ENCODE results near the gene TM9SF1. TPM values are rescaled to one million over a fixed set of nuclear protein-coding genes. Genes with fewer than 3 reads are reported as not detected.

Gene TM9SF1
- total and polyA plus RNA-seq, 2 experiments from 2014 or later, result 12.6 to 27.5 TPM

DNA sequence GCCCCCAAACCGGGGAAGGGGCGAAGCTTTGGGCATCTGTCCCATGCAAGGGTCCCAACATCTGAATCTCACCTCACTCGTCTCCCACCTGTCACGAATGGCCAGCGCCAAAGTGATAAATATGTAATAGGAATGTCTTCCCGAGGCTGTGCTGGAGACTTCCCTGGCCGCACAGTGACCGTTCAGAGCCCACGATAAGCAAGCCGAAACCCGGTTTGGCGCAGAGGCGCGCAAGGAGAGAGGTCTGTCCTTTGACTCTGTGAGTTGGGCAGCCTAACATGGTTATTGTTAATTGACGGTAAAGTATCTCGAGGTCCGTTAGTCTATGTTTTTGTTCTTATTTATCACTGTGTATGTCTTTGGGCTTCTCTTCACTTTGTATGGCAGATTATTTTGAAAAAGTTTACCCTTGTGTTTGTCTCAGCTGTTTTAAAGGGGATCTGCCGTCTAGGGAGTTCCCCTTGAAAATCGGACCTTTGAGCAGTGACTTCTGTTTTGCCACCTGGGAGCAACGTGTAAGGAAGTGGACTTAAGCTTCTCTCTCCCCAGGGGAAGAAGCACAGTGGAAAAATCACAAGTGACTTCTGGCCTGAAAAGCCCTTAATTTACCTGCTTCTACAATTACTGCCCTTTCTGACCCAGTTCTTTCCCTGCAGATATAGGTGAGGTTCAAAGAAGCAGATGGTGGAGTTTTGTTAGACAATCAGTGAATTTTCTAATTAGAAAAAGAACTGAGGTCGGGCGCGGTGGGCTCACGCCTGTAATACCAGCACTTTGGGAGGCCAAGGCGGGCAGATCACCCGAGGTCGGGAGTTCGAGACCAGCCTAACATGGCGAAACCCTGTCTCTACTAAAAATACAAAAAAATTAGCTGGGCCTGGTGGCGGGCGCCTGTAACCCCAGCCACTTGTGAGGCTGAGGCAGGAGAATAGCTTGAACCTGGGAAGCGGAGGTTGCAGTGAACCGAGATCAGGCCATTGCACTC is 1.1 kb upstream of the TM9SF1 start:
- peak overlapping the region; percentile 90 for H3K4me2 ChIP-seq
- TF ChIP-seq ZNF331 (CRISPR knock-in tag; IDR thresholded peaks at IDR 0.05; ENCODE audit: low read depth), result no peak
- TF ChIP-seq, protein P1, sequence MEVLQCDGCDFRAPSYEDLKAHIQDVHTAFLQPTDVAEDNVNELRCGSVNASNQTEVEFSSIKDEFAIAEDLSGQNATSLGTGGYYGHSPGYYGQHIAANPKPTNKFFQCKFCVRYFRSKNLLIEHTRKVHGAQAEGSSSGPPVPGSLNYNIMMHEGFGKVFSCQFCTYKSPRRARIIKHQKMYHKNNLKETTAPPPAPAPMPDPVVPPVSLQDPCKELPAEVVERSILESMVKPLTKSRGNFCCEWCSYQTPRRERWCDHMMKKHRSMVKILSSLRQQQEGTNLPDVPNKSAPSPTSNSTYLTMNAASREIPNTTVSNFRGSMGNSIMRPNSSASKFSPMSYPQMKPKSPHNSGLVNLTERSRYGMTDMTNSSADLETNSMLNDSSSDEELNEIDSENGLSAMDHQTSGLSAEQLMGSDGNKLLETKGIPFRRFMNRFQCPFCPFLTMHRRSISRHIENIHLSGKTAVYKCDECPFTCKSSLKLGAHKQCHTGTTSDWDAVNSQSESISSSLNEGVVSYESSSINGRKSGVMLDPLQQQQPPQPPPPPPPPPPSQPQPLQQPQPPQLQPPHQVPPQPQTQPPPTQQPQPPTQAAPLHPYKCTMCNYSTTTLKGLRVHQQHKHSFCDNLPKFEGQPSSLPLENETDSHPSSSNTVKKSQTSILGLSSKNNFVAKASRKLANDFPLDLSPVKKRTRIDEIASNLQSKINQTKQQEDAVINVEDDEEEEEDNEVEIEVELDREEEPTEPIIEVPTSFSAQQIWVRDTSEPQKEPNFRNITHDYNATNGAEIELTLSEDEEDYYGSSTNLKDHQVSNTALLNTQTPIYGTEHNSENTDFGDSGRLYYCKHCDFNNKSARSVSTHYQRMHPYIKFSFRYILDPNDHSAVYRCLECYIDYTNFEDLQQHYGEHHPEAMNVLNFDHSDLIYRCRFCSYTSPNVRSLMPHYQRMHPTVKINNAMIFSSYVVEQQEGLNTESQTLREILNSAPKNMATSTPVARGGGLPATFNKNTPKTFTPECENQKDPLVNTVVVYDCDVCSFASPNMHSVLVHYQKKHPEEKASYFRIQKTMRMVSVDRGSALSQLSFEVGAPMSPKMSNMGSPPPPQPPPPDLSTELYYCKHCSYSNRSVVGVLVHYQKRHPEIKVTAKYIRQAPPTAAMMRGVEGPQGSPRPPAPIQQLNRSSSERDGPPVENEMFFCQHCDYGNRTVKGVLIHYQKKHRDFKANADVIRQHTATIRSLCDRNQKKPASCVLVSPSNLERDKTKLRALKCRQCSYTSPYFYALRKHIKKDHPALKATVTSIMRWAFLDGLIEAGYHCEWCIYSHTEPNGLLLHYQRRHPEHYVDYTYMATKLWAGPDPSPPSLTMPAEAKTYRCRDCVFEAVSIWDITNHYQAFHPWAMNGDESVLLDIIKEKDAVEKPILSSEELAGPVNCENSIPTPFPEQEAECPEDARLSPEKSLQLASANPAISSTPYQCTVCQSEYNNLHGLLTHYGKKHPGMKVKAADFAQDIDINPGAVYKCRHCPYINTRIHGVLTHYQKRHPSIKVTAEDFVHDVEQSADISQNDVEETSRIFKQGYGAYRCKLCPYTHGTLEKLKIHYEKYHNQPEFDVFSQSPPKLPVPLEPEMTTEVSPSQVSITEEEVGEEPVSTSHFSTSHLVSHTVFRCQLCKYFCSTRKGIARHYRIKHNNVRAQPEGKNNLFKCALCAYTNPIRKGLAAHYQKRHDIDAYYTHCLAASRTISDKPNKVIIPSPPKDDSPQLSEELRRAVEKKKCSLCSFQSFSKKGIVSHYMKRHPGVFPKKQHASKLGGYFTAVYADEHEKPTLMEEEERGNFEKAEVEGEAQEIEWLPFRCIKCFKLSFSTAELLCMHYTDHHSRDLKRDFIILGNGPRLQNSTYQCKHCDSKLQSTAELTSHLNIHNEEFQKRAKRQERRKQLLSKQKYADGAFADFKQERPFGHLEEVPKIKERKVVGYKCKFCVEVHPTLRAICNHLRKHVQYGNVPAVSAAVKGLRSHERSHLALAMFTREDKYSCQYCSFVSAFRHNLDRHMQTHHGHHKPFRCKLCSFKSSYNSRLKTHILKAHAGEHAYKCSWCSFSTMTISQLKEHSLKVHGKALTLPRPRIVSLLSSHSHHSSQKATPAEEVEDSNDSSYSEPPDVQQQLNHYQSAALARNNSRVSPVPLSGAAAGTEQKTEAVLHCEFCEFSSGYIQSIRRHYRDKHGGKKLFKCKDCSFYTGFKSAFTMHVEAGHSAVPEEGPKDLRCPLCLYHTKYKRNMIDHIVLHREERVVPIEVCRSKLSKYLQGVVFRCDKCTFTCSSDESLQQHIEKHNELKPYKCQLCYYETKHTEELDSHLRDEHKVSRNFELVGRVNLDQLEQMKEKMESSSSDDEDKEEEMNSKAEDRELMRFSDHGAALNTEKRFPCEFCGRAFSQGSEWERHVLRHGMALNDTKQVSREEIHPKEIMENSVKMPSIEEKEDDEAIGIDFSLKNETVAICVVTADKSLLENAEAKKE (CRISPR knock-in tag; IDR thresholded peaks at IDR 0.05), result no peak
- TF ChIP-seq EZH2phosphoT487 (IDR thresholded peaks at IDR 0.05; ENCODE audit: unreplicated experiment), result no peak
- TF ChIP-seq, protein P2, sequence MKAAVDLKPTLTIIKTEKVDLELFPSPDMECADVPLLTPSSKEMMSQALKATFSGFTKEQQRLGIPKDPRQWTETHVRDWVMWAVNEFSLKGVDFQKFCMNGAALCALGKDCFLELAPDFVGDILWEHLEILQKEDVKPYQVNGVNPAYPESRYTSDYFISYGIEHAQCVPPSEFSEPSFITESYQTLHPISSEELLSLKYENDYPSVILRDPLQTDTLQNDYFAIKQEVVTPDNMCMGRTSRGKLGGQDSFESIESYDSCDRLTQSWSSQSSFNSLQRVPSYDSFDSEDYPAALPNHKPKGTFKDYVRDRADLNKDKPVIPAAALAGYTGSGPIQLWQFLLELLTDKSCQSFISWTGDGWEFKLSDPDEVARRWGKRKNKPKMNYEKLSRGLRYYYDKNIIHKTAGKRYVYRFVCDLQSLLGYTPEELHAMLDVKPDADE (IDR thresholded peaks at IDR 0.05), result no peak
- TF ChIP-seq, protein P3, sequence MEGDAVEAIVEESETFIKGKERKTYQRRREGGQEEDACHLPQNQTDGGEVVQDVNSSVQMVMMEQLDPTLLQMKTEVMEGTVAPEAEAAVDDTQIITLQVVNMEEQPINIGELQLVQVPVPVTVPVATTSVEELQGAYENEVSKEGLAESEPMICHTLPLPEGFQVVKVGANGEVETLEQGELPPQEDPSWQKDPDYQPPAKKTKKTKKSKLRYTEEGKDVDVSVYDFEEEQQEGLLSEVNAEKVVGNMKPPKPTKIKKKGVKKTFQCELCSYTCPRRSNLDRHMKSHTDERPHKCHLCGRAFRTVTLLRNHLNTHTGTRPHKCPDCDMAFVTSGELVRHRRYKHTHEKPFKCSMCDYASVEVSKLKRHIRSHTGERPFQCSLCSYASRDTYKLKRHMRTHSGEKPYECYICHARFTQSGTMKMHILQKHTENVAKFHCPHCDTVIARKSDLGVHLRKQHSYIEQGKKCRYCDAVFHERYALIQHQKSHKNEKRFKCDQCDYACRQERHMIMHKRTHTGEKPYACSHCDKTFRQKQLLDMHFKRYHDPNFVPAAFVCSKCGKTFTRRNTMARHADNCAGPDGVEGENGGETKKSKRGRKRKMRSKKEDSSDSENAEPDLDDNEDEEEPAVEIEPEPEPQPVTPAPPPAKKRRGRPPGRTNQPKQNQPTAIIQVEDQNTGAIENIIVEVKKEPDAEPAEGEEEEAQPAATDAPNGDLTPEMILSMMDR (conservative IDR thresholded peaks at IDR 0.05; ENCODE audit: low read depth in 2 of 2), result no peak
- no peak for TF ChIP-seq ZNF114 (CRISPR knock-in tag; IDR thresholded peaks at IDR 0.05)
- TF ChIP-seq POLR2AphosphoS5 (IDR thresholded peaks at IDR 0.05; ENCODE audit: low read depth), result no peak
- no peak for TF ChIP-seq EZH2 (IDR thresholded peaks at IDR 0.05; ENCODE audit: low read depth, unreplicated experiment)
- TF ChIP-seq, protein P4, sequence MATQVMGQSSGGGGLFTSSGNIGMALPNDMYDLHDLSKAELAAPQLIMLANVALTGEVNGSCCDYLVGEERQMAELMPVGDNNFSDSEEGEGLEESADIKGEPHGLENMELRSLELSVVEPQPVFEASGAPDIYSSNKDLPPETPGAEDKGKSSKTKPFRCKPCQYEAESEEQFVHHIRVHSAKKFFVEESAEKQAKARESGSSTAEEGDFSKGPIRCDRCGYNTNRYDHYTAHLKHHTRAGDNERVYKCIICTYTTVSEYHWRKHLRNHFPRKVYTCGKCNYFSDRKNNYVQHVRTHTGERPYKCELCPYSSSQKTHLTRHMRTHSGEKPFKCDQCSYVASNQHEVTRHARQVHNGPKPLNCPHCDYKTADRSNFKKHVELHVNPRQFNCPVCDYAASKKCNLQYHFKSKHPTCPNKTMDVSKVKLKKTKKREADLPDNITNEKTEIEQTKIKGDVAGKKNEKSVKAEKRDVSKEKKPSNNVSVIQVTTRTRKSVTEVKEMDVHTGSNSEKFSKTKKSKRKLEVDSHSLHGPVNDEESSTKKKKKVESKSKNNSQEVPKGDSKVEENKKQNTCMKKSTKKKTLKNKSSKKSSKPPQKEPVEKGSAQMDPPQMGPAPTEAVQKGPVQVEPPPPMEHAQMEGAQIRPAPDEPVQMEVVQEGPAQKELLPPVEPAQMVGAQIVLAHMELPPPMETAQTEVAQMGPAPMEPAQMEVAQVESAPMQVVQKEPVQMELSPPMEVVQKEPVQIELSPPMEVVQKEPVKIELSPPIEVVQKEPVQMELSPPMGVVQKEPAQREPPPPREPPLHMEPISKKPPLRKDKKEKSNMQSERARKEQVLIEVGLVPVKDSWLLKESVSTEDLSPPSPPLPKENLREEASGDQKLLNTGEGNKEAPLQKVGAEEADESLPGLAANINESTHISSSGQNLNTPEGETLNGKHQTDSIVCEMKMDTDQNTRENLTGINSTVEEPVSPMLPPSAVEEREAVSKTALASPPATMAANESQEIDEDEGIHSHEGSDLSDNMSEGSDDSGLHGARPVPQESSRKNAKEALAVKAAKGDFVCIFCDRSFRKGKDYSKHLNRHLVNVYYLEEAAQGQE (IDR thresholded peaks at IDR 0.05; ENCODE audit: unreplicated experiment), result no peak
- no peak for TF ChIP-seq NANOG (IDR thresholded peaks at IDR 0.05; ENCODE audit: borderline replicate concordance)
- TF ChIP-seq JUNB (IDR thresholded peaks at IDR 0.05; ENCODE audit: unreplicated experiment), result no peak
- no peak for TF ChIP-seq STAT1 (IDR thresholded peaks at IDR 0.05; ENCODE audit: unreplicated experiment)
- no peak for TF ChIP-seq CREB1 (CRISPR knock-in tag; IDR thresholded peaks at IDR 0.05; ENCODE audit: low read depth)
- peak overlapping the region; percentile 91 for H3K4me3 Mint-ChIP-seq
- peak overlapping the region; percentile 97; the same call in 1 of the 2 replicates for H3K27ac ChIP-seq (ENCODE audit: low read depth)
- H3K79me2 ChIP-seq (replicated peaks; ENCODE audit: insufficient read depth), result 0 out of 2 replicates have a peak, but pooled peaks cover 6% of the 10 kb centered on the region
- H3K36me3 Mint-ChIP-seq (ENCODE audit: low read depth), result peaks cover 58% of the 10 kb centered on the region
- H3K36me3 ChIP-seq (ENCODE audit: insufficient read depth), result 0 out of 2 replicates have a peak, but pooled peaks cover 4% of the 10 kb centered on the region
- peak overlapping the region; percentile 95 for H3K4me3 ChIP-seq
- H3K27me3 Mint-ChIP-seq (ENCODE audit: insufficient read depth, low read depth, poor library complexity), result peaks cover 18% of the 10 kb centered on the region
- peak overlapping the region; percentile 90 for H2AFZ ChIP-seq
- H3K9me3 Mint-ChIP-seq, result peaks cover 21% of the 10 kb centered on the region
- DNase-seq (ENCODE audit: low spot score) (peak; percentile 57), ATAC-seq (peak; percentile 27)
- no peaks in the 10 kb centered on the region for H3K9me2 ChIP-seq (ENCODE audit: insufficient read depth)
- peak overlapping the region; percentile 63 for H3K27ac Mint-ChIP-seq
- peaks cover 19% of the 10 kb centered on the region for H3F3A ChIP-seq (replicated peaks; ENCODE audit: low read depth)
- H4K20me1 ChIP-seq (replicated peaks; ENCODE audit: insufficient read depth), result no peaks in the 10 kb centered on the region; the same call in 1 of the 2 replicates
- peaks cover 26% of the 10 kb centered on the region for H3K4me1 Mint-ChIP-seq
- peaks cover 6% of the 10 kb centered on the region; the same call in 1 of the 2 replicates for H3K4me1 ChIP-seq (ENCODE audit: insufficient read depth)
- H3K27me3 ChIP-seq (ENCODE audit: insufficient read depth), result no peaks in the 10 kb centered on the region

All from GM23338 (cell line).